Endothelial cell of umbilical vein (primary cell): ENCODE measurements around the gene CABLES1. TPM values are rescaled to one million over a fixed set of nuclear protein-coding genes. Genes with fewer than 3 reads are reported as not detected.

Source experiments
- BruUV-seq: library from RNA; stranded (reverse); fragments of 400-500 nt; replicated peaks from 2 replicates; lab custom pipeline; 2021; lab: Mats Ljungman, UMichigan
- CTCF ChIA-PET: fragments of 300-600, 350-600 bp; sonication (Branson Sonifier 250); formaldehyde crosslinking; loops from one replicate; lab custom pipeline; 2021; ENCODE audit warnings: antibody characterized with exemption, inconsistent platforms; lab: Charles Lee
- POLR2A ChIA-PET: fragments of 300-600, 350-600 bp; sonication (Branson Sonifier 250); formaldehyde crosslinking; loops from one replicate; lab custom pipeline; 2021; ENCODE audit warnings: antibody characterized with exemption, inconsistent platforms; lab: Charles Lee
- DNase-seq: peaks from one replicate; pipeline ENCODE4 v3.0.0-alpha.2; 2011; ENCODE audit warnings: low read depth, low spot score
- FAIRE-seq: peaks from 2 replicates; lab custom pipeline; 2011; peaks lifted over from hg19 to GRCh38; lab: Jason Lieb, UNC
- H2AFZ ChIP-seq: 2 replicates; pipeline ENCODE4 v1.6.0; 2012; ENCODE audit warnings: low read depth, low read length, control low read depth, inconsistent platforms
- H3K27ac ChIP-seq: 2 replicates; pipeline ENCODE4 v1.5.1; 2011; ENCODE audit warnings: low read depth, mild to moderate bottlenecking, control low read depth, low read length, moderate library complexity; ENCODE audit not compliant: insufficient read depth
- H3K27me3 ChIP-seq, 2 experiments: 2 replicates each; pipeline versions ENCODE4 v1.6.0 to v1.6.1; 2011; ENCODE audit warnings: low read length in 2 of 2, mixed read lengths in 1 of 2; ENCODE audit not compliant: control insufficient read depth in 2 of 2, insufficient read depth in 2 of 2
- H3K36me3 ChIP-seq, 2 experiments: 2 replicates in 1 of 2; 3 replicates in 1 of 2; pipeline ENCODE4 v1.5.1; 2011; ENCODE audit warnings: low read length in 2 of 2, mild to moderate bottlenecking in 1 of 2, moderate library complexity in 1 of 2; ENCODE audit not compliant: control insufficient read depth in 2 of 2, insufficient read depth in 2 of 2; ENCODE audit errors: extremely low read depth in 1 of 2
- H3K4me1 ChIP-seq: 3 replicates; pipeline ENCODE4 v1.5.1; 2011; ENCODE audit warnings: mild to moderate bottlenecking, low read length; ENCODE audit not compliant: control insufficient read depth, insufficient read depth; ENCODE audit errors: extremely low read depth
- H3K4me2 ChIP-seq: 2 replicates; pipeline ENCODE4 v1.6.1; 2011; ENCODE audit warnings: low read length, control low read depth, mixed read lengths; ENCODE audit not compliant: insufficient read depth
- H3K4me3 ChIP-seq, 3 experiments: fragments of 200-600 bp in 1 of 3; sonication (generic), shearing (Covaris generic) in 1 of 3; replicated peaks in 1 of 3; 2 replicates each; pipeline ENCODE4 v1.5.1; 2011 to 2016; ENCODE audit warnings: control low read depth in 3 of 3, low read length in 3 of 3, mild to moderate bottlenecking in 2 of 3, inconsistent platforms in 1 of 3, low read depth in 1 of 3, moderate library complexity in 1 of 3; ENCODE audit not compliant: insufficient read depth in 1 of 3
- H3K79me2 ChIP-seq: 2 replicates; pipeline ENCODE4 v1.6.0; 2012; ENCODE audit warnings: low read length, inconsistent platforms; ENCODE audit not compliant: control insufficient read depth, insufficient read depth
- H3K9ac ChIP-seq: replicated peaks from 2 replicates; pipeline ENCODE3; 2011; ENCODE audit warnings: low read length, control low read depth; ENCODE audit not compliant: insufficient read depth; ENCODE audit errors: extremely low read depth
- H3K9me1 ChIP-seq: replicated peaks from 3 replicates; pipeline ENCODE4 v1.6.0; 2011; ENCODE audit warnings: mild to moderate bottlenecking, low read length; ENCODE audit not compliant: control insufficient read depth, insufficient read depth; ENCODE audit errors: extremely low read depth
- H3K9me3 ChIP-seq: replicated peaks from 2 replicates; pipeline ENCODE4 v1.5.1; 2012; ENCODE audit warnings: low read length, inconsistent platforms; ENCODE audit not compliant: control insufficient read depth, insufficient read depth
- H4K20me1 ChIP-seq: replicated peaks from 2 replicates; pipeline ENCODE3; 2011; ENCODE audit warnings: mild to moderate bottlenecking, low read length; ENCODE audit not compliant: control insufficient read depth, insufficient read depth; ENCODE audit errors: extremely low read depth
- EZH2 ChIP-seq: IDR thresholded peaks from 2 replicates; pipeline ENCODE4 v1.6.1; 2012; ENCODE audit warnings: borderline replicate concordance, low read depth, mild to moderate bottlenecking, moderate library complexity, low read length, inconsistent platforms; ENCODE audit not compliant: severe bottlenecking
- FOS ChIP-seq: IDR thresholded peaks from 2 replicates; pipeline ENCODE4 v1.6.1; 2011; ENCODE audit warnings: mild to moderate bottlenecking, low read length, moderate library complexity, borderline replicate concordance; ENCODE audit not compliant: insufficient read depth
- GATA2 ChIP-seq: IDR thresholded peaks from 2 replicates; pipeline ENCODE4 v1.7.0; 2011; ENCODE audit warnings: low read depth, mild to moderate bottlenecking, moderate library complexity, mixed read lengths, low read length; ENCODE audit not compliant: insufficient read length, insufficient read depth
- JUN ChIP-seq: IDR thresholded peaks from 2 replicates; pipeline ENCODE4 v1.6.1; 2011; ENCODE audit warnings: borderline replicate concordance, low read depth; ENCODE audit not compliant: insufficient read length, insufficient read depth
- MYC ChIP-seq: IDR thresholded peaks from one replicate; pipeline ENCODE4 v1.6.1; 2011; ENCODE audit warnings: mild to moderate bottlenecking, low read depth, low read length
- POLR2A ChIP-seq: IDR thresholded peaks from 2 replicates; pipeline ENCODE4 v1.6.1; 2012; ENCODE audit warnings: low read depth, mild to moderate bottlenecking, control low read depth, low read length
- POLR2AphosphoS5 ChIP-seq: IDR thresholded peaks from 2 replicates; pipeline ENCODE4 v1.6.1; 2012; ENCODE audit warnings: low read depth, mild to moderate bottlenecking, control low read depth, low read length, moderate library complexity; ENCODE audit not compliant: insufficient read depth
- dilution Hi-C: fragments of 300-500 bp; cut with MboI; formaldehyde crosslinking; loops from one replicate; pipeline ENCODE4 v1.15.0; 2019; ENCODE audit warnings: low sequenced_read_pairs; ENCODE audit not compliant: extremely low pct_ligation_motif_present
- intact Hi-C: fragments of 100-400 bp; cut with micrococcal nuclease; formaldehyde crosslinking; loops from one replicate; pipeline ENCODE4 v1.10.0; 2022
- polyA plus RNA-seq, 4 experiments: library from polyadenylated mRNA; depleted of rRNA in 3 of 4; stranded (reverse) in 3 of 4; unstranded in 1 of 4; fragments of >200 nt; gene quantifications; 2 replicates each; pipeline versions ENCODE4 v1.2.1 to v1.2.3, GENCODE V29; 2011 to 2012; ENCODE audit warnings: missing spikeins in 1 of 4
- total RNA-seq: library from RNA; stranded (reverse); gene quantifications from 2 replicates; pipeline ENCODE4 v1.2.3, GENCODE V29; 2021
- TF ChIP-seq, protein P1 (sequence below): IDR thresholded peaks from 2 replicates; pipeline ENCODE4 v1.6.1; 2011; ENCODE audit not compliant: insufficient read depth, insufficient read length
- TF ChIP-seq, protein P2 (sequence below), 2 donors: IDR thresholded peaks; 1 replicate in 1 of 2; 2 replicates in 1 of 2; pipeline ENCODE4 v1.5.1; 2011; ENCODE audit warnings: low read length in 2 of 2, mild to moderate bottlenecking in 2 of 2, moderate library complexity in 2 of 2, control low read depth in 1 of 2, inconsistent platforms in 1 of 2, low read depth in 1 of 2; ENCODE audit not compliant: insufficient read depth in 1 of 2; ENCODE audit errors: extremely low read depth in 1 of 2

Gene CABLES1
- total and polyA plus RNA-seq, 2 donors (not counting 3 experiments of a cell fraction or from before 2014, with no cell fraction given) = 40.2 to 71.1 TPM

DNA sequence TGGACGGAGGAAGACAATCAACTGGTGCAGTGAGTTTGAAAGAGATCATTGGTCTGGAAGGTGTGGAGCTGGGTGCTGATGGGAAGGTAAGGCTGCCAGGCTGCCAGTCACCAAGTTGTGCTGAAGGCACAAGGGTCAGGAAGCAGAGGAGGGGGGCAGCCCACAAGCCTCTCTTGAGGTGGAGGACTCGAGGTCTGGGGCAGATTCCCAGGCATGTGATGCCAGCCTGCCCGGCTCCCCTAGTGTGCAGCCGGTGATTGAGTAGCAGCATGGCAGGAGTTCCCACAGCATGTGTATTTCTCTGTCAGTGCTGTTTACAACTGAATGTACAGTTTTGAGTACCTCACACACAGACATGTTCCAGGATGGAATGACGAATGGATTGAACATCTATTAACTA lies 99.3 kb downstream of the CABLES1 start:
- no peaks in the 10 kb centered on the region for H3K9me3 ChIP-seq
- peaks cover 9 to 30% of the 10 kb centered on the region in 2 experiments for H3K36me3 ChIP-seq
- CTCF ChIA-PET = interaction anchor here (1.1 kb wide), 1 partner anchor 144 kb away, joined by 3 read pairs; no protein-coding TSS in a partner anchor
- TF ChIP-seq POLR2A (no peak), GATA2 (no peak), MYC (no peak), JUN (no peak), FOS (no peak), POLR2AphosphoS5 (no peak), EZH2 (no peak)
- TF ChIP-seq, protein P1, sequence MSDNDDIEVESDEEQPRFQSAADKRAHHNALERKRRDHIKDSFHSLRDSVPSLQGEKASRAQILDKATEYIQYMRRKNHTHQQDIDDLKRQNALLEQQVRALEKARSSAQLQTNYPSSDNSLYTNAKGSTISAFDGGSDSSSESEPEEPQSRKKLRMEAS = no peak
- TF ChIP-seq, protein P2, sequence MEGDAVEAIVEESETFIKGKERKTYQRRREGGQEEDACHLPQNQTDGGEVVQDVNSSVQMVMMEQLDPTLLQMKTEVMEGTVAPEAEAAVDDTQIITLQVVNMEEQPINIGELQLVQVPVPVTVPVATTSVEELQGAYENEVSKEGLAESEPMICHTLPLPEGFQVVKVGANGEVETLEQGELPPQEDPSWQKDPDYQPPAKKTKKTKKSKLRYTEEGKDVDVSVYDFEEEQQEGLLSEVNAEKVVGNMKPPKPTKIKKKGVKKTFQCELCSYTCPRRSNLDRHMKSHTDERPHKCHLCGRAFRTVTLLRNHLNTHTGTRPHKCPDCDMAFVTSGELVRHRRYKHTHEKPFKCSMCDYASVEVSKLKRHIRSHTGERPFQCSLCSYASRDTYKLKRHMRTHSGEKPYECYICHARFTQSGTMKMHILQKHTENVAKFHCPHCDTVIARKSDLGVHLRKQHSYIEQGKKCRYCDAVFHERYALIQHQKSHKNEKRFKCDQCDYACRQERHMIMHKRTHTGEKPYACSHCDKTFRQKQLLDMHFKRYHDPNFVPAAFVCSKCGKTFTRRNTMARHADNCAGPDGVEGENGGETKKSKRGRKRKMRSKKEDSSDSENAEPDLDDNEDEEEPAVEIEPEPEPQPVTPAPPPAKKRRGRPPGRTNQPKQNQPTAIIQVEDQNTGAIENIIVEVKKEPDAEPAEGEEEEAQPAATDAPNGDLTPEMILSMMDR (IDR thresholded peaks at IDR 0.05; ENCODE audit: extremely low read depth in 1 of 2, insufficient read depth in 1 of 2, low read depth in 1 of 2, low read length in 2 of 2) = no peak
- POLR2A ChIA-PET = no interaction called here
- no TSS peak for BruUV-seq
- no peak overlapping the region for H3K27ac ChIP-seq
- no peaks in the 10 kb centered on the region for H4K20me1 ChIP-seq
- no peak overlapping the region for H3K4me2 ChIP-seq
- H3K4me1 ChIP-seq = peaks cover 40% of the 10 kb centered on the region
- intact Hi-C loops = loop anchor here (10.0 kb wide), 1 partner anchor 200 kb away; no protein-coding TSS in a partner anchor
- H3K9me1 ChIP-seq = no peaks in the 10 kb centered on the region
- no peak overlapping the region for H2AFZ ChIP-seq
- no peak overlapping the region for H3K9ac ChIP-seq
- no peaks in the 10 kb centered on the region for H3K27me3 ChIP-seq
- FAIRE-seq (no peak), DNase-seq (no peak)
- dilution Hi-C loops = no loop called here
- H3K79me2 ChIP-seq = no peaks in the 10 kb centered on the region
- H3K4me3 ChIP-seq = no peak overlapping the region
